SK-N-MC (cell line): Measurements from ENCODE around the gene CLDN6.

ENCODE experiments used
- EZH2 ChIP-seq: fragments of 200-600 bp; sonication (generic); IDR thresholded peaks from one replicate; pipeline ENCODE4 v1.6.1; 2017; ENCODE audit warnings: antibody characterized with exemption
- POLR2AphosphoS5 ChIP-seq: IDR thresholded peaks from 2 replicates; pipeline ENCODE4 v1.6.1; 2012; ENCODE audit warnings: mild to moderate bottlenecking, low read depth, low read length, borderline replicate concordance

- no peak for TF ChIP-seq POLR2AphosphoS5
- no peak for TF ChIP-seq EZH2
Observed at GRCh38 chr16:2966808-2967191, 51.2 kb downstream of the CLDN6 start.
